IMR-90 (cell line): ENCODE measurements around the gene SHISA3. TPM values are rescaled to one million over a fixed set of nuclear protein-coding genes. Genes with fewer than 3 reads are reported as not detected.

ENCODE experiments used
- ATAC-seq: fragments of 200-7000 bp; cut with Tn5 transposase; 2 replicates; pipeline ENCODE4 v1.9.1; 2020; ENCODE audit warnings: low read depth, mild to moderate bottlenecking, moderate library complexity
- BruUV-seq: library from RNA; stranded (reverse); fragments of 400-500 nt; replicated peaks from 2 replicates; lab custom pipeline; 2021; lab: Mats Ljungman, UMichigan
- CTCF ChIA-PET: fragments of 300-600 bp; formaldehyde crosslinking; extraction: SDS; loops from one replicate; lab custom pipeline; 2021; ENCODE audit warnings: antibody characterized with exemption; lab: Yijun Ruan, JAX
- POLR2A ChIA-PET: fragments of 300-600 bp; sonication (Branson Sonifier 250); formaldehyde crosslinking; loops from one replicate; lab custom pipeline; 2022; ENCODE audit warnings: antibody characterized with exemption; ENCODE audit not compliant: unreplicated experiment; lab: Charles Lee
- DNase-seq: peaks from one replicate; pipeline ENCODE4 v3.0.0; 2013
- H2AFZ ChIP-seq: replicated peaks from 2 replicates; pipeline ENCODE3; 2013; ENCODE audit warnings: low read length, mild to moderate bottlenecking; ENCODE audit not compliant: poor library complexity
- H2AK5ac ChIP-seq: 2 replicates; pipeline ENCODE4 v1.6.1; 2013; ENCODE audit warnings: low read depth, low read length, inconsistent platforms
- H2AK9ac ChIP-seq: replicated peaks from 2 replicates; pipeline ENCODE3; 2013; ENCODE audit warnings: mild to moderate bottlenecking, low read depth, low read length, moderate library complexity; ENCODE audit not compliant: poor library complexity
- H2BK120ac ChIP-seq: 2 replicates; pipeline ENCODE4 v1.6.1; 2013; ENCODE audit warnings: low read depth, low read length, inconsistent platforms
- H2BK15ac ChIP-seq: 3 replicates; pipeline ENCODE4 v1.6.1; 2013; ENCODE audit warnings: low read depth, low read length, inconsistent platforms
- H2BK20ac ChIP-seq: 2 replicates; pipeline ENCODE4 v1.6.1; 2013; ENCODE audit warnings: low read depth, mild to moderate bottlenecking, inconsistent platforms, low read length, moderate library complexity
- H2BK5ac ChIP-seq: 2 replicates; pipeline ENCODE4 v1.6.1; 2013; ENCODE audit warnings: mild to moderate bottlenecking, low read depth, low read length, inconsistent platforms; ENCODE audit not compliant: poor library complexity, severe bottlenecking
- H3K14ac ChIP-seq: replicated peaks from 2 replicates; pipeline ENCODE4 v1.6.1; 2013; ENCODE audit warnings: low read depth, low read length, inconsistent platforms
- H3K18ac ChIP-seq: 2 replicates; pipeline ENCODE4 v1.6.1; 2013; ENCODE audit warnings: low read depth, low read length, control low read depth
- H3K23ac ChIP-seq: 2 replicates; pipeline ENCODE4 v1.6.1; 2013; ENCODE audit warnings: low read depth, low read length, inconsistent platforms
- H3K27ac ChIP-seq: 2 replicates; pipeline ENCODE4 v1.5.1; 2013; ENCODE audit warnings: mild to moderate bottlenecking, control low read depth, low read length; ENCODE audit not compliant: insufficient read depth
- H3K27me3 ChIP-seq: 2 replicates; pipeline ENCODE4 v1.6.1; 2013; ENCODE audit warnings: low read length; ENCODE audit not compliant: control insufficient read depth, insufficient read depth
- H3K36me3 ChIP-seq: 2 replicates; pipeline ENCODE4 v1.6.1; 2013; ENCODE audit warnings: low read length, mixed read lengths; ENCODE audit not compliant: control insufficient read depth, insufficient read depth
- H3K4ac ChIP-seq: 2 replicates; pipeline ENCODE4 v1.6.1; 2013; ENCODE audit warnings: low read depth, low read length, inconsistent platforms
- H3K4me1 ChIP-seq: 2 replicates; pipeline ENCODE4 v1.6.1; 2013; ENCODE audit warnings: low read length, mixed read lengths; ENCODE audit not compliant: control insufficient read depth, insufficient read depth
- H3K4me2 ChIP-seq: 2 replicates; pipeline ENCODE4 v1.6.1; 2013; ENCODE audit warnings: low read depth, mild to moderate bottlenecking, control low read depth, low read length, moderate library complexity
- H3K4me3 ChIP-seq: 2 replicates; pipeline ENCODE4 v1.5.1; 2013; ENCODE audit warnings: low read depth, mild to moderate bottlenecking, control low read depth, low read length, moderate library complexity; ENCODE audit not compliant: insufficient read depth
- H3K56ac ChIP-seq: 2 replicates; pipeline ENCODE4 v1.6.1; 2013; ENCODE audit warnings: low read length, inconsistent platforms; ENCODE audit not compliant: insufficient read depth; ENCODE audit errors: extremely low read depth
- H3K79me1 ChIP-seq, 2 experiments: 2 replicates each; pipeline ENCODE4 v1.6.1; 2013; ENCODE audit warnings: low read length in 2 of 2, inconsistent platforms in 1 of 2, low read depth in 1 of 2
- H3K9ac ChIP-seq: 2 replicates; pipeline ENCODE4 v1.6.1; 2013; ENCODE audit warnings: low read depth, low read length, control low read depth
- H3K9me1 ChIP-seq: 2 replicates; pipeline ENCODE4 v1.6.1; 2013; ENCODE audit warnings: low read length, inconsistent platforms; ENCODE audit not compliant: insufficient read depth
- H3K9me3 ChIP-seq: 2 replicates; pipeline ENCODE4 v1.6.1; 2013; ENCODE audit warnings: low read length; ENCODE audit not compliant: control insufficient read depth, insufficient read depth
- H4K20me1 ChIP-seq: 2 replicates; pipeline ENCODE4 v1.6.1; 2013; ENCODE audit warnings: low read length, inconsistent platforms; ENCODE audit not compliant: insufficient read depth
- H4K5ac ChIP-seq: 2 replicates; pipeline ENCODE4 v1.6.1; 2013; ENCODE audit warnings: mild to moderate bottlenecking, low read depth, low read length, control low read depth
- H4K8ac ChIP-seq, 2 experiments: 2 replicates each; pipeline ENCODE4 v1.6.1; 2013; ENCODE audit warnings: low read depth in 2 of 2, low read length in 2 of 2, control low read depth in 1 of 2, inconsistent platforms in 1 of 2
- H4K91ac ChIP-seq: 2 replicates; pipeline ENCODE4 v1.6.1; 2013; ENCODE audit warnings: low read depth, low read length, inconsistent platforms; ENCODE audit not compliant: insufficient read depth
- CEBPB ChIP-seq: IDR thresholded peaks from 2 replicates; pipeline ENCODE4 v1.6.1; 2012; ENCODE audit warnings: low read depth, low read length, improper control_type of control experiment
- RCOR1 ChIP-seq: IDR thresholded peaks from 2 replicates; pipeline ENCODE4 v1.6.1; 2012; ENCODE audit warnings: mild to moderate bottlenecking, low read length, improper control_type of control experiment; ENCODE audit not compliant: insufficient replicate concordance
- WGBS, 2 experiments: methylation state at CpG; one replicate each; pipeline versions ENCODE4 v1.1.5 to v1.1.7; 2013; ENCODE audit warnings: missing lambda C conversion rate in 2 of 2; ENCODE audit not compliant: insufficient read length in 1 of 2; ENCODE audit errors: extremely low coverage in 2 of 2; 5-methylcytosine and 5-hydroxymethylcytosine counted together
- dilution Hi-C: fragments of 300-500 bp; cut with HindIII; formaldehyde crosslinking; loops from one replicate; pipeline ENCODE4 v1.14.3; 2018; ENCODE audit warnings: low sequenced_read_pairs; ENCODE audit not compliant: unreplicated experiment
- in situ Hi-C: fragments of 300-500 bp; cut with MboI; formaldehyde crosslinking; loops from 3 replicates; pipeline ENCODE4 v1.14.3; 2019; ENCODE audit warnings: low sequenced_read_pairs, inconsistent platforms, mixed read lengths
- intact Hi-C: fragments of 100-400 bp; cut with micrococcal nuclease; formaldehyde crosslinking; loops from 2 replicates; pipeline ENCODE4 v1.10.0; 2022
- polyA plus RNA-seq, 3 experiments: library from polyadenylated mRNA; depleted of rRNA; stranded (reverse); fragments of >200 nt; gene quantifications; 2 replicates each; pipeline ENCODE4 v1.2.3, GENCODE V29; 2012; ENCODE audit warnings: low replicate concordance in 1 of 3
- total RNA-seq: library from RNA; depleted of rRNA; stranded (reverse); fragments of >200 nt; gene quantifications from 2 replicates; pipeline ENCODE4 v1.2.3, GENCODE V29; 2012
- TF ChIP-seq, protein P1 (sequence below): fragments of 150-350 bp; IDR thresholded peaks from 2 replicates; pipeline ENCODE4 v1.6.1; 2016; ENCODE audit warnings: low read depth, mild to moderate bottlenecking, low read length, moderate library complexity, borderline replicate concordance

The SHISA3 gene
- total and polyA plus RNA-seq, 2 of the 4 experiments (the other 2 are of a cell fraction): 0.18 to 0.77 TPM

GRCh38 chr4:42411803-42412202 is 14.5 kb downstream of the SHISA3 start:
- Histone ChIP-seq H3K27me3 (no peaks in the 10 kb centered on the region), H4K20me1 (no peaks in the 10 kb centered on the region), H3K14ac (peak overlapping the region; percentile 29; the same call in 1 of the 2 replicates), H3K9me1 (peaks cover 3% of the 10 kb centered on the region), H3K36me3 (no peaks in the 10 kb centered on the region), H3K56ac (peak overlapping the region; percentile 36; the same call in 1 of the 2 replicates), H2BK20ac (peak overlapping the region; percentile 92), H2AFZ (no peak overlapping the region), H3K4me1 (peaks cover 8% of the 10 kb centered on the region), H2BK120ac (peak overlapping the region; percentile 79), H3K79me1 (no peaks in the 10 kb centered on the region), H2BK5ac (peak overlapping the region; percentile 74), H3K9ac (no peak overlapping the region), H4K5ac (peak overlapping the region; percentile 67), H3K9me3 (no peaks in the 10 kb centered on the region), H3K4me2 (peak overlapping the region; percentile 42; the same call in 1 of the 2 replicates), H4K91ac (peak overlapping the region; percentile 68), H2AK9ac (no peak overlapping the region), H3K18ac (peak overlapping the region; percentile 48), H3K4ac (peak overlapping the region; percentile 56), H4K8ac (peak overlapping the region; percentile 14 to 55; a peak in 3 of 4 replicates), H3K23ac (peak overlapping the region; percentile 40; the same call in 1 of the 2 replicates), H3K27ac (peak overlapping the region; percentile 65; the same call in 1 of the 2 replicates), H2AK5ac (no peak overlapping the region), H2BK15ac (peak overlapping the region; percentile 80; the same call in 2 of the 3 replicates), H3K4me3 (no peak overlapping the region)
- BruUV-seq: no TSS peak
- CTCF ChIA-PET: interaction anchor here (0.6 kb wide), 1 partner anchor 13 kb away, joined by 3 read pairs; no protein-coding TSS in a partner anchor
- dilution Hi-C loops: no loop called here
- no peak for ATAC-seq
- POLR2A ChIA-PET: no interaction called here
- no peak for TF ChIP-seq RCOR1
- TF ChIP-seq, protein P1, sequence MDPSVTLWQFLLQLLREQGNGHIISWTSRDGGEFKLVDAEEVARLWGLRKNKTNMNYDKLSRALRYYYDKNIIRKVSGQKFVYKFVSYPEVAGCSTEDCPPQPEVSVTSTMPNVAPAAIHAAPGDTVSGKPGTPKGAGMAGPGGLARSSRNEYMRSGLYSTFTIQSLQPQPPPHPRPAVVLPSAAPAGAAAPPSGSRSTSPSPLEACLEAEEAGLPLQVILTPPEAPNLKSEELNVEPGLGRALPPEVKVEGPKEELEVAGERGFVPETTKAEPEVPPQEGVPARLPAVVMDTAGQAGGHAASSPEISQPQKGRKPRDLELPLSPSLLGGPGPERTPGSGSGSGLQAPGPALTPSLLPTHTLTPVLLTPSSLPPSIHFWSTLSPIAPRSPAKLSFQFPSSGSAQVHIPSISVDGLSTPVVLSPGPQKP: no peak
- 0 out of 2 replicates have a peak, but pooled peaks have one; percentile 4 for TF ChIP-seq CEBPB
- WGBS, 2 experiments: no CpG with 5 or more reads among the region's 4 CpGs
- intact Hi-C loops: loop anchor here (10.0 kb wide), 1 partner anchor 73 kb away; no protein-coding TSS in a partner anchor
- in situ Hi-C loops: no loop called here
- peak; percentile 27 for DNase-seq
